Fibroblast of pulmonary artery (primary cell): Measurements from ENCODE around the gene UGT1A8.

ENCODE experiments used
- DNase-seq: peaks from one replicate; pipeline ENCODE4 v3.0.0-alpha.2; 2010; ENCODE audit warnings: low read depth
- H3K4me3 ChIP-seq: replicated peaks from 2 replicates; pipeline ENCODE4 v1.5.1; 2011; ENCODE audit warnings: low read depth, mild to moderate bottlenecking, control low read depth, low read length, moderate library complexity
- CTCF ChIP-seq: IDR thresholded peaks from 2 replicates; pipeline ENCODE4 v1.5.1; 2011; ENCODE audit warnings: mild to moderate bottlenecking, control low read depth, low read length, inconsistent platforms; ENCODE audit errors: missing control alignments

Gene UGT1A8

GRCh38 chr2:233799716-233800115, 182.3 kb downstream of the UGT1A8 start:
- TF ChIP-seq CTCF: no peak
- H3K4me3 ChIP-seq: no peak overlapping the region
- DNase-seq: no peak

GRCh38 chr2:233800208-233800607, 182.8 kb downstream of the UGT1A8 start:
- no peak for TF ChIP-seq CTCF
- DNase-seq: no peak
- no peak overlapping the region for H3K4me3 ChIP-seq

- H3K4me3 ChIP-seq: no peak overlapping the region
- no peak for TF ChIP-seq CTCF
- peak; percentile 24 for DNase-seq
Observed at GRCh38 chr2:233801357-233802131, 184.1 kb downstream of the UGT1A8 start.

GRCh38 chr2:233802132-233802815, 184.8 kb downstream of the UGT1A8 start:
- TF ChIP-seq CTCF: no peak
- no peak for DNase-seq

GRCh38 chr2:233803292-233803911, 186.0 kb downstream of the UGT1A8 start:
- TF ChIP-seq CTCF: no peak
- DNase-seq: no peak
- no peak overlapping the region for H3K4me3 ChIP-seq

More at GRCh38 chr2:233802132-233802815, 184.8 kb downstream of the UGT1A8 start:
- H3K4me3 ChIP-seq: no peak overlapping the region

GRCh38 chr2:233803994-233804393, 186.6 kb downstream of the UGT1A8 start:
- TF ChIP-seq CTCF: no peak
- no peak for DNase-seq
- no peak overlapping the region for H3K4me3 ChIP-seq
